Activated CD8-positive, alpha-beta memory T cell treated with anti-CD3 and anti-CD28 coated beads, Interleukin-2, amount 50 U/mL, for 24 hours (primary cell): ENCODE data around the gene INO80D.
"Not testable (repeated sequence)": the region's sequence is repeated elsewhere in the genome, so short reads cannot be mapped to it uniquely, and the experiment has no call there.

Experiments
- DNase-seq: peaks from one replicate; pipeline ENCODE4 v3.0.0-alpha.2; 2020; ENCODE audit errors: extremely low read depth

INO80D gene

GRCh38 chr2:206031162-206031784 is 54.7 kb downstream of the INO80D start:
- no peak for DNase-seq

DNA sequence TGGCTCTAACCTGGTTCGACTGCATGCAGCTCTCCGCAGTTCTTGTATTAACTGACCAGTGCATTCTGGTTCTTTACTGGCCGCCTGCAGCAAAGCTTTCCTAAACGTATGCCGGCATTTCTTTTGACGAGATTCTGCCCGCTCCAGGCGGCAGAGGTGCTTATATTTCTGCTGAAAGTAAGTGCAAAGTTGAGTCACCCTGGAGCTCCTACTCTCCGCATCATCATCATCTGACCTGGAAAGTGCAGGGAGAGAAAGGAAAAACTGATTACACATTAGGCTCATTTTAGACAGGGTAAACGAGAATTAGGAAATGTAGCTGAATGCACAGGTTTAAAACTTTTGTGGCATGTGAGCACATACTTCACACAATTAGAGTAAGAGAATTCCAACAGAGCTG is 57.9 kb downstream of the INO80D start:
- DNase-seq = no peak

DNA sequence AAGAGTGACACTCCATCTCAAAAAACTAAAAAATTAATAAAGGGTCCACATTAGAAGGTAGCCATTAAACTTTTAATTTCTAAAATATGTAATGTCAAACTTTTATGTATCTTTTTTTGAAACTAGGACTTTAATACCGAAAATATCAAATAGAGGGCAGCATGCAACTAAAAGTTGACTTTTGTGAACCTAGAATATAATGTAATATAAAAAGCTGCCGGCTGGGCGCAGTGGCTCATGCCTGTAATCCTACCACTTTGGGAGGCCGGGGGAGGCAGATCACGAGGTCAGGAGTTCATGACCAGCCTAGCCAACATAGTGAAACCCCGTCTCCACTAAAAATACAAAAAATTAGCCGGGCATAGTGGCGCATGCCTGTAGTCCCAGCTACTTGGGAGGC is 62.8 kb downstream of the INO80D start:
- no peak for DNase-seq

GRCh38 chr2:206020171-206020570 is 65.8 kb downstream of the INO80D start:
- DNase-seq = no peak

DNA sequence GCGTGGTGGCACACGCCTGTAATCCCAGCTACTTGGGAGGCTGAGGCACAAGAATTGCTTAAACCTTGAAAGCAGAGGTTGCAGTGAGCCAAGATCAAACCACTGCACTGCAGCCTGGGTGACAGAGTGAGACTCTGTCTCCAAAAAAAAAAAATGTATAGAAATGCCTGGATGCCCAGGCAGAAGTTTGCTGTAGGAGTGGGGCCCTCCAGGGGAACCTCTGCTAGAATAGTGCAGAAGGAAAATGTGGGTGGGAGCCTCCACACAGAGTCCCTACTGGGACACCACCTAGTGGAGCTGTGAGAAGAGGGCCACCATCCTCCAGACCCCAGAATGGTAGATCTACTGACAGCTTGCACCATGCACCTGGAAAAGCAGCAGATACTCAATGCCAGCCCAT is 70.2 kb downstream of the INO80D start:
- not testable (repeated sequence) for DNase-seq

GRCh38 chr2:206011795-206012194 is 74.2 kb downstream of the INO80D start:
- DNase-seq = no peak

DNA sequence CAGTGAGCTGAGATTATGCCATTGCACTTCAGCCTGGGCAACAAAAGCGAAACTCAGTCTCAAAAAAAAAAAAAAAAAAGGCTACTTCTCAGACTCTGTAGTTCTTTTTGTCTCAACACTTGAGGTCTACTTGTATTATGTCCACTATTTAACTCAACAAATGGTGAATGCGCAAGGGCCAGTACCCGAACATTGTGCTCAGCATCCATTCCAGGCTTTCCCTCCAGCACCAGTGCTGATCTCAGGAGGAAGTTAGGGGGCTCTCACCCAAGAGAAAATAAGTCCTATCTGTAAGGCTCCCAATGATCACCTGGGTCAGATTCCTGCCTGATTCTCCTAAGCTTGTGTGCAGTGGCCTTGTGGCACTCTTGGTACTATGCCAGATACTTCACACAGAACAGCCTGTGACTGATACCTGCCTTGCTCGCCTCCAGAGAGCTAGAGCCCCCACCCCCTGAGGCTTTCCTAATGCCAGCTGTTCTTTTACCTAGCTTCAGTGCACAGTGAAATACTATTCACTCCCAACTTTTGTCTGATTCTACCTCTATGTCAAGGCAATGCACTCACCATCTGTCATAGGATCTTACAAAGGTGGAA is 74.9 kb downstream of the INO80D start:
- no peak for DNase-seq

DNA sequence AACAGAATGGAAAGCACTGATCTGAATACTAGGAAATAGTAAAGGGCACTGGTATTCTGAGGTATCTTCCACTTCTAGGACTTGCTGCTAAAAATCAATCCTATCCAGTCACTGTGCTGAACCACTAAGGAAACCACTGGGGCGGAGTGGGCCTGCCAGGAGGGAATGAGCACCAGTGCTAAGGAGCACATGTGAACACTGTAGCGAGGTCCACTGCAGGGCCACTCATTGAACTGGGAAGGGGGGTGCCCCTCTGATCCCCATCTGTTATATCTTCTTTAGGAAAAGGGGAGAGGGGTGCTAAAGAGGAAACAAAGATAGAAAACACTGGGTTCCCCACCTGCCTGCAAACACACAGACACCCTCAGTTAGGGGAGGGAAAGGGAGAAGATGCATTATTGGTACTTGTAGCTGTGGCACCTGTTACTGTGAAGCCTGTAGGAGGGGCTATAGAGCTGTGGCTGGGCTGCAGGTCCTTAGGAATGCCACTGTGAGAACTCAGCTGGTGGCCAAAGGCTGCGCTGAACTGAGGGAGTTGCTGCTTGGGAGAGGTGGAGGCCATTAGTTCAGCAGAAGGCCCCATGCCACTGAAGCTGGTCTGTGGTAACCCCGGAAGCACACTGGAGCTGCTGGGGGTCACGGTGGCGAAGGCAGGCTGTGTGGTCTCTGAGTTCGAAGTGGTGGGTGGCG is 81.8 kb downstream of the INO80D start:
- no peak for DNase-seq

GRCh38 chr2:206002440-206002839 is 83.5 kb downstream of the INO80D start:
- DNase-seq = no peak

DNA sequence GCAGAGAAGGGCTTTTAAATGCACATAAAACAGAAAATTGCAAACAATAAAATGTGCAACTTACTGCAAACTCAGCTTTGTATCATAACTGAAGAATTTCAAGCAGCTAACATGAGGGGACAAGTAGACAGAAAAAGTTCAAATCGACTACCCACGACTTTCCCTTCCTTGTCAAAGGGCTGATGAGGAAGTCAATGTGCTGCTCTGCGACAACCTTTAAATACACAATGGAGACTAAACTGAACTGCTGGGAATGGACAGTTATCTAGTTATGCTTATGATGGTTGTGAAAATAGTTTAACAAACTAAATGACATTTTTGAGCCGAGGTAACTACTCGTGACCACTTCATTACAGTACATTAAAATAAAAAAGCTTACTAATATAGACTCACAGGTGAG is 84.1 kb downstream of the INO80D start:
- DNase-seq = no peak

- DNase-seq = no peak
Measured at GRCh38 chr2:206000776-206001175, 85.2 kb downstream of the INO80D start.

DNA sequence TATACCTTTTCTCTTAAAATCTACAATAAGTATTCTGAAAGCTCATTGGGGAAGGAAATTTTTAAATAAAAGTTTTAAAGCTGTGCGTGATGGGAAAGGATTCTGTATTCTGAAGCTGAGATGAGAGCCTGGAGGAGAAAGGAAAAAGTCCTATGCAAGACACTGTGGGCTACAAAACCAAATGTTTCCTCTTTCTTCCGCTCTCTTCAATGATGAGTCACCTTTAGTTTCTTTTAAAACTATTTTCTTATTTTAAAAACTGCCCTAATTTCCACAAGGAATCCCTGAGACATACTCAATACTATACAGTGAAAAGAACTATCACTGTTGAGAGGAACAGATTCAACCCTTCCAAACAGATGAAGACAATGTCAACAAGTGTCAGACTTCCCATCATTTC is 87.4 kb downstream of the INO80D start:
- no peak for DNase-seq

GRCh38 chr2:205996161-205996560 is 89.8 kb downstream of the INO80D start:
- no peak for DNase-seq

GRCh38 chr2:205995260-205995659 is 90.7 kb downstream of the INO80D start:
- no peak for DNase-seq

DNA sequence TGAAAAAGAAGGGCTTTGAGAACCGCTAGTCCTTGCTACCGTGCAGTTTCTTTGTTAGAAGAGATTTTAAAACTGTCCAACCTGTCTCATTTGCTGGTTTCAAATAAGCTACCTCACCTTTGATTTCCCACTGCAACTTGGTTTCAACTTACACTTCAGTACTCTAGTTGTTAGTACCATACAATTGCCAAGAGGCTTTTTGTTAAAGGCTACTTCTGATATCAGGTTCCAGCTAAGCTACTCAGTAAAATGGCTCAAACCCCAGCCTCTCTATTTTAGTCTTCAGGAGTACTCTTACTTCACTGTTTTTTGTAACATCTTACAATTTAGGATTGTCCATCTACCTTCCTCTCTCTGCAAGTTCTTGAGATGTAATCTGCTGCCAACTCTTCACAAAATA is 91.6 kb downstream of the INO80D start:
- no peak for DNase-seq

- no peak for DNase-seq
Measured at GRCh38 chr2:205990104-205990503, 95.9 kb downstream of the INO80D start.

- DNase-seq = no peak
Measured at GRCh38 chr2:205989271-205990071, 96.5 kb downstream of the INO80D start.

- not testable (repeated sequence) for DNase-seq
Measured at GRCh38 chr2:205988681-205989080, 97.3 kb downstream of the INO80D start.

DNA sequence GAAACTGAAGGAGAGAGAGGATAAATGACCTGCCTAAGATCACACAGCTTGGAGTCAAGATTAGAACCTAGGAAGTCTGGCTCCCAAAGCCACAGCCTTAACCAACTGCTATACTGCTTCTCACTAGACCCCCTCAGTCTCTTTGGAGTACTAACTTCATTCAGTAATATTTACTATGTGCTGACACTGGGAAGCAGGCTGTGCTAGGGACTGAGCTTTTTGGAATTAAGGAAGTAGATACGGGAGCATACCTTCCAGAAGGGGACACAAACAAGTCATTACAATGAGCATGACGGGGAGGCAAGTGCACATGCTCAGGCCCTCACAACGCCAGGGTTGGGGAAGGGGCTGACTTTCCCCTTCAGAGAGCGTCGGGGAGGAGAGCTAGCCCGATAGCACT is 97.7 kb downstream of the INO80D start:
- DNase-seq = no peak

DNA sequence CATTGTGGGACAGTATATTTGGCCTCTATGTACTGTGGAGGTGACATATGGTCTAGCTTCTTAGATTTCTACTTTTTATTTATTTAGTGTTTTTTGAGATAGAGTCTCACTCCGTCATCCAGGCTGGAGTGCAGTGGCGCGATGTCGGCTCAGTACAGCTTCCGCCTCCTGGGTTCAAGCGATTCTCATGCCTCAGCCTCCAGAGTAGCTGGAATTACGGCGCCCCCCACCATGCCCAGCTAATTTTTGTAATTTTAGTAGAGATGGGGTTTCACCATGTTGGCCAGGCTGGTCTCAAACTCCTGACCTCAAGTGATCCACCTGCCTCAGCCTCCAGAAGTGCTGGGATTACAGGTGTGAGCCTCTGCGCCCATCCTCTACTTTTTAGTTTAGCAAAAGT is 99.6 kb downstream of the INO80D start:
- DNase-seq = not testable (repeated sequence)

- DNase-seq = no peak
Measured at GRCh38 chr2:205984381-205984780, 101.6 kb downstream of the INO80D start.

- no peak for DNase-seq
Measured at GRCh38 chr2:205982776-205983327, 103.1 kb downstream of the INO80D start.
